ENCODE measurements around the gene IQUB. TPM values are rescaled to one million over a fixed set of nuclear protein-coding genes. Genes with fewer than 3 reads are reported as not detected.

The IQUB gene
- total RNA-seq, 1 experiment from 2014 or later, result 0.77 TPM

DNA sequence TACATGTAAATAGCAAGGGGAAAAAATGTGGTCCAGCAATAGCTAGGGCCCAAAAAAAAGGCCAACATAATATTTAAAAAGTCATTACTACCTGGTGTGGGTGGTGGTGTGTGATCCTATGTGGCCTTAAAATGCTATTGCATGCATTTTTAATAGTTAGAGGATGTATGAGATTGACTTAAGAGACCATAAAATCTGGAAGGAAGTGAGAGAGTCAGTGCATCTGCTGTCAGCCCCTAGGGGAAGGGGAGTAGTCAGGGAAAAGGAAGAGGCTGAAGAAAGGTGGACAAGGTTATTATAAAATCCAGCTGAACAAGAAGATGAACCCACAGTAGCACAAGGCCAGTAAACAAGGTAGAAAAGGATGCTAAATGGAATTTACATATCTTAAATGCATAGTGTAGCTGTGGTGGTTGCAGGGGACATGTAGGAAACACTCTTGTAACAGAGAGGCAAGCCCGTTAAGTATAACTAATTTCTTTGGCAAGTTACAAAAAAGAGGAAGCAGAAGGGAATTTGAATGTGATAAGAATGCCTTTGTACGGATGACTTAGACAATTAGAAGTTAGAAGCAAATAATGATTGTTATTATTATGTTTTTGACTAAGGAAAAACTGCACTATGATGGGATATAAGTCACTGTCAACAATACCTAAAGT, 35.1 kb upstream of the IQUB start:
- DNase-seq (ENCODE audit: low spot score) (no peak), ATAC-seq (no peak)
- H3K4me3 Mint-ChIP-seq, result no peak overlapping the region
- ChIA-PET POLR2A (no interaction called here), CTCF (interaction anchor here (1.1 kb wide), 1 partner anchor 113 kb away, joined by 3 read pairs; no protein-coding TSS in a partner anchor)
- peaks cover 15% of the 10 kb centered on the region for H3K4me1 Mint-ChIP-seq
- TF ChIP-seq ZNF138 (CRISPR knock-in tag; conservative IDR thresholded peaks at IDR 0.05), result no peak
- TF ChIP-seq OVOL2 (CRISPR knock-in tag; IDR thresholded peaks at IDR 0.05; ENCODE audit: borderline replicate concordance), result no peak
- TF ChIP-seq FOXK1 (CRISPR knock-in tag; IDR thresholded peaks at IDR 0.05), result no peak
- no peak for TF ChIP-seq TCF7 (CRISPR knock-in tag; IDR thresholded peaks at IDR 0.05; ENCODE audit: low read depth)
- no peak for TF ChIP-seq ATF6 (CRISPR knock-in tag; IDR thresholded peaks at IDR 0.05)
- TF ChIP-seq, protein P1, sequence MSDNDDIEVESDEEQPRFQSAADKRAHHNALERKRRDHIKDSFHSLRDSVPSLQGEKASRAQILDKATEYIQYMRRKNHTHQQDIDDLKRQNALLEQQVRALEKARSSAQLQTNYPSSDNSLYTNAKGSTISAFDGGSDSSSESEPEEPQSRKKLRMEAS (CRISPR knock-in tag; IDR thresholded peaks at IDR 0.05), result no peak
- TF ChIP-seq, protein P2, sequence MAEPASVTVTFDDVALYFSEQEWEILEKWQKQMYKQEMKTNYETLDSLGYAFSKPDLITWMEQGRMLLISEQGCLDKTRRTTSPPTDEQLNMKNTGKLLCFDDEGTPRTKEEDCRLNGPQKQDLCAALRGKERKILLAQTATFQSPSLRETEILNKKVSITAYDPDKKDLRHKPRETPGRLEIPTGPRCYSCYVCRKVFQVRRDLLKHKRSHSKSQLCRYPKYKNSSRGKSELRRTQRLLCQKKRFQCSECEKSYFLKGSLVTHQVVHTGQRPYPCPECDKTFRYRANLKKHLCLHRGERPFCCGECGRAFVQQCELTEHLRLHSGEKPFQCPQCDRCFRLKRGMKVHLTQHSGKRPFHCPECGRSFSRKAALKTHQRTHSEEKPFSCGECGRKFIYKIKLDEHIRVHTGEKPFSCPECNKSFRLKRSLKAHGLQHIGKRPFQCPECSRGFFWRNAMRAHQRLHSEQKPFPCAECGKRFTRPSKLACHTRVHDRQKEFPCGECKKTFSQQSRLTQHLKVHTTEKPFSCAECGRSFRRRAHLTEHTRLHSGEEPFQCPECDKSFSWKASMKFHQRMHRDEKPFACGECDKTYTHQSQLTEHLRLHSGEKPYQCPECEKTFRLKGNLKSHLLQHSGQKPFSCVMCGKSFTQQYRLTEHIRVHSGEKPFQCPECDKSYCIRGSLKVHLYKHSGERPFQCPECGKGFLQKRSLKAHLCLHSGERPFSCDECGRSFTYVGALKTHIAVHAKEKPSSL (CRISPR knock-in tag; conservative IDR thresholded peaks at IDR 0.05), result no peak
- TF ChIP-seq IRF2 (CRISPR knock-in tag; IDR thresholded peaks at IDR 0.05; ENCODE audit: borderline replicate concordance, low read depth), result no peak
- no peak for TF ChIP-seq FOXJ3 (CRISPR knock-in tag; IDR thresholded peaks at IDR 0.05; ENCODE audit: borderline replicate concordance)
- TF ChIP-seq NR3C1 (CRISPR knock-in tag; conservative IDR thresholded peaks at IDR 0.05; ENCODE audit: low read depth), result no peak
- no peak for TF ChIP-seq NR1H2 (CRISPR knock-in tag; IDR thresholded peaks at IDR 0.05)
- H3K27ac Mint-ChIP-seq, result no peak overlapping the region
- H3K36me3 Mint-ChIP-seq, result no peaks in the 10 kb centered on the region
- H3K27me3 Mint-ChIP-seq (ENCODE audit: low read depth), result no peaks in the 10 kb centered on the region; the same call in 1 of the 2 replicates
- H3K9me3 Mint-ChIP-seq, result no peaks in the 10 kb centered on the region

GRCh38 chr7:123562121-123562520, 27.7 kb upstream of the IQUB start:
- H3K27ac Mint-ChIP-seq, result no peak overlapping the region
- ChIA-PET CTCF (no interaction called here), POLR2A (no interaction called here)
- no peaks in the 10 kb centered on the region for H3K36me3 Mint-ChIP-seq
- H3K4me3 Mint-ChIP-seq, result no peak overlapping the region
- ATAC-seq (no peak), DNase-seq (ENCODE audit: low spot score) (no peak)
- H3K27me3 Mint-ChIP-seq (ENCODE audit: low read depth), result no peaks in the 10 kb centered on the region
- no peaks in the 10 kb centered on the region; the same call in 1 of the 2 replicates for H3K4me1 Mint-ChIP-seq
- H3K9me3 Mint-ChIP-seq, result no peaks in the 10 kb centered on the region
- TF ChIP-seq KAT7 (CRISPR knock-in tag; IDR thresholded peaks at IDR 0.05; ENCODE audit: borderline replicate concordance) (no peak), FOXJ3 (CRISPR knock-in tag; IDR thresholded peaks at IDR 0.05; ENCODE audit: borderline replicate concordance) (no peak), CBFB (CRISPR knock-in tag; IDR thresholded peaks at IDR 0.05; ENCODE audit: low read depth) (no peak), OVOL2 (CRISPR knock-in tag; IDR thresholded peaks at IDR 0.05; ENCODE audit: borderline replicate concordance) (no peak), IRF2 (CRISPR knock-in tag; IDR thresholded peaks at IDR 0.05; ENCODE audit: borderline replicate concordance, low read depth) (no peak), TEAD4 (CRISPR knock-in tag; IDR thresholded peaks at IDR 0.05) (no peak), ZMAT4 (CRISPR knock-in tag; IDR thresholded peaks at IDR 0.05) (no peak), PREB (CRISPR knock-in tag; IDR thresholded peaks at IDR 0.05; ENCODE audit: borderline replicate concordance) (no peak), SP1 (CRISPR knock-in tag; conservative IDR thresholded peaks at IDR 0.05) (no peak), MXD4 (CRISPR knock-in tag; IDR thresholded peaks at IDR 0.05; ENCODE audit: borderline replicate concordance) (no peak), HMGA2 (CRISPR knock-in tag; IDR thresholded peaks at IDR 0.05) (no peak), TEAD1 (CRISPR knock-in tag; IDR thresholded peaks at IDR 0.05) (no peak), ZNF138 (CRISPR knock-in tag; conservative IDR thresholded peaks at IDR 0.05) (no peak), ATF1 (CRISPR knock-in tag; IDR thresholded peaks at IDR 0.05) (no peak)
- TF ChIP-seq, protein P3, sequence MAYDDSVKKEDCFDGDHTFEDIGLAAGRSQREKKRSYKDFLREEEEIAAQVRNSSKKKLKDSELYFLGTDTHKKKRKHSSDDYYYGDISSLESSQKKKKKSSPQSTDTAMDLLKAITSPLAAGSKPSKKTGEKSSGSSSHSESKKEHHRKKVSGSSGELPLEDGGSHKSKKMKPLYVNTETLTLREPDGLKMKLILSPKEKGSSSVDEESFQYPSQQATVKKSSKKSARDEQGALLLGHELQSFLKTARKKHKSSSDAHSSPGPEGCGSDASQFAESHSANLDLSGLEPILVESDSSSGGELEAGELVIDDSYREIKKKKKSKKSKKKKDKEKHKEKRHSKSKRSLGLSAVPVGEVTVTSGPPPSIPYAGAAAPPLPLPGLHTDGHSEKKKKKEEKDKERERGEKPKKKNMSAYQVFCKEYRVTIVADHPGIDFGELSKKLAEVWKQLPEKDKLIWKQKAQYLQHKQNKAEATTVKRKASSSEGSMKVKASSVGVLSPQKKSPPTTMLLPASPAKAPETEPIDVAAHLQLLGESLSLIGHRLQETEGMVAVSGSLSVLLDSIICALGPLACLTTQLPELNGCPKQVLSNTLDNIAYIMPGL (CRISPR knock-in tag; IDR thresholded peaks at IDR 0.05), result no peak
- TF ChIP-seq, protein P4, sequence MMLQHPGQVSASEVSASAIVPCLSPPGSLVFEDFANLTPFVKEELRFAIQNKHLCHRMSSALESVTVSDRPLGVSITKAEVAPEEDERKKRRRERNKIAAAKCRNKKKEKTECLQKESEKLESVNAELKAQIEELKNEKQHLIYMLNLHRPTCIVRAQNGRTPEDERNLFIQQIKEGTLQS (CRISPR knock-in tag; conservative IDR thresholded peaks at IDR 0.05), result no peak
- TF ChIP-seq, protein P5, sequence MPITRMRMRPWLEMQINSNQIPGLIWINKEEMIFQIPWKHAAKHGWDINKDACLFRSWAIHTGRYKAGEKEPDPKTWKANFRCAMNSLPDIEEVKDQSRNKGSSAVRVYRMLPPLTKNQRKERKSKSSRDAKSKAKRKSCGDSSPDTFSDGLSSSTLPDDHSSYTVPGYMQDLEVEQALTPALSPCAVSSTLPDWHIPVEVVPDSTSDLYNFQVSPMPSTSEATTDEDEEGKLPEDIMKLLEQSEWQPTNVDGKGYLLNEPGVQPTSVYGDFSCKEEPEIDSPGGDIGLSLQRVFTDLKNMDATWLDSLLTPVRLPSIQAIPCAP (CRISPR knock-in tag; IDR thresholded peaks at IDR 0.05), result no peak
